Trophoblast cell (in vitro differentiated cells and primary cell): Measurements from ENCODE around the gene CTXN1. TPM values are rescaled to one million over a fixed set of nuclear protein-coding genes. Genes with fewer than 3 reads are reported as not detected.

Experiments
- DNase-seq, 2 donors: peaks; one replicate each; pipeline ENCODE4 v3.0.0-alpha.2; 2016
- H2AFZ ChIP-seq: 2 replicates; pipeline ENCODE4 v1.6.1; 2013; ENCODE audit warnings: low read length, moderate library complexity, mild to moderate bottlenecking; ENCODE audit not compliant: insufficient read depth, poor library complexity
- H2AK5ac ChIP-seq: 2 replicates; pipeline ENCODE4 v1.6.1; 2013; ENCODE audit warnings: mild to moderate bottlenecking, low read length
- H2BK120ac ChIP-seq: 2 replicates; pipeline ENCODE4 v1.6.1; 2013; ENCODE audit warnings: low read length, mild to moderate bottlenecking, moderate library complexity; ENCODE audit not compliant: insufficient read depth, poor library complexity
- H2BK12ac ChIP-seq: 2 replicates; pipeline ENCODE4 v1.6.1; 2013; ENCODE audit warnings: mild to moderate bottlenecking, low read length, moderate library complexity
- H2BK5ac ChIP-seq: 2 replicates; pipeline ENCODE4 v1.6.1; 2013; ENCODE audit warnings: low read length, low read depth, moderate library complexity, mild to moderate bottlenecking; ENCODE audit not compliant: poor library complexity
- H3K14ac ChIP-seq: 2 replicates; pipeline ENCODE4 v1.6.1; 2013; ENCODE audit warnings: mild to moderate bottlenecking, low read length
- H3K18ac ChIP-seq: 2 replicates; pipeline ENCODE4 v1.6.1; 2013; ENCODE audit warnings: mild to moderate bottlenecking, low read length
- H3K23ac ChIP-seq: 2 replicates; pipeline ENCODE4 v1.6.1; 2013; ENCODE audit warnings: low read length
- H3K27ac ChIP-seq: 2 replicates; pipeline ENCODE4 v1.5.1; 2013; ENCODE audit warnings: low read depth, mild to moderate bottlenecking, inconsistent platforms, low read length, moderate library complexity
- H3K27me3 ChIP-seq: 2 replicates; pipeline ENCODE4 v1.6.1; 2013; ENCODE audit warnings: inconsistent platforms, mild to moderate bottlenecking, low read length, moderate library complexity; ENCODE audit not compliant: insufficient read depth
- H3K36me3 ChIP-seq, 2 experiments: 1 replicate in 1 of 2; 2 replicates in 1 of 2; pipeline ENCODE4 v1.6.1; 2013; ENCODE audit warnings: low read length in 2 of 2, mild to moderate bottlenecking in 2 of 2, moderate library complexity in 1 of 2; ENCODE audit not compliant: insufficient read depth in 2 of 2, control insufficient read depth in 1 of 2
- H3K4ac ChIP-seq: 2 replicates; pipeline ENCODE4 v1.6.1; 2013; ENCODE audit warnings: low read depth, mild to moderate bottlenecking, low read length, moderate library complexity
- H3K4me1 ChIP-seq, 2 experiments: 1 replicate in 1 of 2; 2 replicates in 1 of 2; pipeline ENCODE4 v1.6.1; 2013; ENCODE audit warnings: low read length in 2 of 2, mild to moderate bottlenecking in 2 of 2, moderate library complexity in 1 of 2; ENCODE audit not compliant: insufficient read depth in 2 of 2, control insufficient read depth in 1 of 2
- H3K4me2 ChIP-seq: 2 replicates; pipeline ENCODE4 v1.6.1; 2013; ENCODE audit warnings: inconsistent platforms, mild to moderate bottlenecking, low read length, moderate library complexity
- H3K4me3 ChIP-seq: 2 replicates; pipeline ENCODE4 v1.5.1; 2013; ENCODE audit warnings: mild to moderate bottlenecking, low read depth, low read length, inconsistent platforms
- H3K79me1 ChIP-seq: one replicate; pipeline ENCODE4 v1.6.1; 2013; ENCODE audit warnings: low read length
- H3K79me2 ChIP-seq: 2 replicates; pipeline ENCODE4 v1.6.1; 2013; ENCODE audit warnings: low read length, mild to moderate bottlenecking; ENCODE audit not compliant: control insufficient read depth, insufficient read depth, poor library complexity
- H3K9ac ChIP-seq: 2 replicates; pipeline ENCODE4 v1.6.1; 2013; ENCODE audit warnings: mild to moderate bottlenecking, low read length
- H3K9me3 ChIP-seq: 2 replicates; pipeline ENCODE4 v1.6.1; 2013; ENCODE audit warnings: low read depth, mild to moderate bottlenecking, control low read depth, inconsistent platforms, low read length; ENCODE audit not compliant: insufficient read depth
- H4K12ac ChIP-seq: 2 replicates; pipeline ENCODE4 v1.6.1; 2013; ENCODE audit warnings: low read depth, mild to moderate bottlenecking, low read length, moderate library complexity
- H4K8ac ChIP-seq: 2 replicates; pipeline ENCODE4 v1.6.1; 2013; ENCODE audit warnings: low read depth, mild to moderate bottlenecking, low read length, moderate library complexity
- H4K91ac ChIP-seq: one replicate; pipeline ENCODE4 v1.6.1; 2013; ENCODE audit warnings: low read depth, mild to moderate bottlenecking, low read length, moderate library complexity
- WGBS: extraction: QIAGEN DNeasy Blood & Tissue Kit; methylation state at CpG from one replicate; pipeline ENCODE4 v1.1.7; 2013; ENCODE audit warnings: missing lambda C conversion rate; ENCODE audit not compliant: insufficient read length, insufficient coverage; ENCODE audit errors: extremely low coverage; 5-methylcytosine and 5-hydroxymethylcytosine counted together
- polyA plus RNA-seq: library from polyadenylated mRNA; stranded (reverse); fragments of 200-250 nt; gene quantifications from 2 replicates; pipeline ENCODE4 v1.2.3, GENCODE V29; 2013

Gene CTXN1
- polyA plus RNA-seq: 21.5 and 23.0 TPM in 2 replicates

DNA sequence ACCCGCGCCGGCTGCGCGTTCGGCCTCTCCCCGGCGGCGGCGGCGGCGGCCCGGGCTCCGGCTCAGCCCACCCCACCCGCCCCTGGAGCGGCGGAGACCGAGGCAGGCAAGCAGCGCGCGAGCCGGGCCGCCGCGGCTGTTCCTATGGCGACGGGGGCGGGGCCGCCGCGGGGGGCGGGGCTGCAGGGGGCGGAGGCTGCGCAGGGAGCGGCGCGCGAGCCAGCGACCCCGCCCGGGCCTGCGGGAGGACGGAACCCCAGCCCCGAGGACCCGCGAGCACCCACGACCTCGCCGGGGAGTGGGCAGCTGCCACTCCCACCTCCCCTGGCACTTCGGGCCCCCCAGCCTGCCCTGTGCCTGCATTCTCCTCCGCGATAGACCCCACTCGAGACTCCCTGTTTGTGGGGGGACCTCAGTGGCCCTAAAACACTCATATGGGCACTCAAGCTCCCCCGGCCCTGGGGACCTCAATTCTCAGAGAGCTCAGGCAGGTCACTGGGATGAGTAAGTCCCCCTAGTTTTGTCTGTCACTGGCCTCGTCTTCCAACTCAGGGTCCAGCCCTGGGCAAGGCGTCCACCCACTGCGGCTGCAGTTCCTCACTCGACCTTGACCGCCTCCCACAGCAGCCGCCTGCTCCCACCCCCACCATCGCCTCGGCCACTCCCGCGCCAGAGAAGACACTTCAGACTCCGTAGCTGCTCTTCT lies at the start of gene CTXN1:
TSS of gene CTXN1 (minus strand) at position 115 of the 706 bp plus-strand sequence. CDS start 597 bp downstream, outside the sequence.
- Histone ChIP-seq H3K4me2 (peak within 1 kb of the TSS; percentile 87), H4K8ac (peak within 1 kb of the TSS; percentile 79), H2BK12ac (peak within 1 kb of the TSS; percentile 12), H3K27ac (no peak within 1 kb of the TSS), H4K12ac (peak within 1 kb of the TSS; percentile 33), H4K91ac (peak within 1 kb of the TSS; percentile 79), H3K4ac (peak within 1 kb of the TSS; percentile 18), H2BK120ac (no peak within 1 kb of the TSS), H3K9ac (peak within 1 kb of the TSS; percentile 65), H3K18ac (peak within 1 kb of the TSS; percentile 54), H3K4me3 (peak within 1 kb of the TSS; percentile 72), H3K23ac (no peak within 1 kb of the TSS), H3K79me2 (no peaks in the 10 kb centered on the region), H3K36me3 (peaks cover 33 to 34% of the 10 kb centered on the region in 2 experiments), H2AFZ (peak within 1 kb of the TSS; percentile 40), H3K27me3 (no peaks in the 10 kb centered on the region), H2BK5ac (no peak within 1 kb of the TSS), H3K4me1 (peaks cover 8 to 11% of the 10 kb centered on the region in 2 experiments), H3K79me1 (peaks cover 2% of the 10 kb centered on the region), H3K14ac (peak within 1 kb of the TSS; percentile 49), H2AK5ac (peak within 1 kb of the TSS; percentile 39), H3K9me3 (no peaks in the 10 kb centered on the region)
- no CpG with 5 or more reads among the region's 65 CpGs for WGBS
- peak in 1 of 2 donors; percentile 68 for DNase-seq

DNA sequence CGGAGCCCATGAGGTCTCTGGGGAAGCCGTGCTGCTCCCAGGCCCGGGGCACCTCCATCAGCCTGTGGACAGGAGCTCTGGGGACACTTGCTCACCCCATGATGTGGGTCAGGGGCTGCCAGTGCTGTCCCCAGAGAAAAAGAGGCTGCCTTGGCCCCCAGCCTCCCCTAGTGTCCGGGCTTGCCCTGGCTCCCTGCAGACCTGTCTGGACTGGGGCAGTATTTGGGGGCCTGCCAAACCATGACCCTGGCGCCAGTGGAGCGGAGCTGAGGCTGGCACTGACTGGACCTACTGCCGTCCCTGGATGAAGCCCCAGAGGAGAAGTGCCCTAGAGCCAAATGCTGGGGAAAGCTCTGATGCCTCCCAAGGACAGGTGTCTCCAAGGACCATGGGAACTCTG lies 49.1 kb upstream of the CTXN1 start:
- Histone ChIP-seq H3K4me1 (no peaks in the 10 kb centered on the region), H3K79me2 (no peaks in the 10 kb centered on the region), H3K36me3 (peaks cover 78 to 79% of the 10 kb centered on the region in 2 experiments), H2AK5ac (no peak overlapping the region), H2BK12ac (no peak overlapping the region), H4K8ac (no peak overlapping the region), H3K27ac (no peak overlapping the region), H2AFZ (no peak overlapping the region), H3K9ac (no peak overlapping the region), H2BK120ac (no peak overlapping the region), H3K4me3 (no peak overlapping the region), H4K91ac (no peak overlapping the region), H4K12ac (no peak overlapping the region), H3K18ac (no peak overlapping the region), H3K79me1 (no peaks in the 10 kb centered on the region), H3K4me2 (no peak overlapping the region), H3K9me3 (peaks cover 2% of the 10 kb centered on the region), H3K27me3 (no peaks in the 10 kb centered on the region), H3K23ac (no peak overlapping the region), H3K14ac (no peak overlapping the region), H2BK5ac (no peak overlapping the region), H3K4ac (no peak overlapping the region)
- WGBS: no CpG with 5 or more reads among the region's 7 CpGs
- DNase-seq: no peak

DNA sequence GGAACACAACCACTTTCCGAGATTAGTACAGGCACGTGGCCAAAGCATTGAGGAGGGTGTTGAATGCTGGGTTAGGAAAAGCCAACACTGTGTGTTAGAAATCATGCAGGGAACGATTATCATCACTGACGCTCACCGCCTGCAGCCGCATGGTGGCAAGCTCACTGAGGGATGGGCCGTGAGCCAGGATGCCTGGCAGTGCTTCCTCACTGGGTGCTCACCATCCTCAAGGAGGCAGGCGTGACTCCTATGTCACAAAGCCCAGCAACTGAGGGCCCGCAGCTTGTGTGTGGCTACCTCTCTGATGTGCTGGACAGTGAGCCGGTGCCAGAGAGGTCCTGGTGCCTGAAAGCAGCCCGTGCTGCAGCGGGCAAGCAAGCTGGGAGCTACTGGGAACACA lies 47.9 kb upstream of the CTXN1 start:
- H4K91ac ChIP-seq: no peak overlapping the region
- no peak overlapping the region for H2BK5ac ChIP-seq
- no peak overlapping the region for H4K12ac ChIP-seq
- H2BK12ac ChIP-seq: no peak overlapping the region
- no peak overlapping the region for H2AFZ ChIP-seq
- H3K79me1 ChIP-seq: no peaks in the 10 kb centered on the region
- H3K27me3 ChIP-seq: no peaks in the 10 kb centered on the region
- H2BK120ac ChIP-seq: no peak overlapping the region
- no peak overlapping the region for H2AK5ac ChIP-seq
- H3K9ac ChIP-seq: no peak overlapping the region
- H3K27ac ChIP-seq: no peak overlapping the region
- no peak overlapping the region for H3K4me3 ChIP-seq
- no peaks in the 10 kb centered on the region for H3K4me1 ChIP-seq
- no peak overlapping the region for H3K14ac ChIP-seq
- no peak overlapping the region for H3K4me2 ChIP-seq
- H4K8ac ChIP-seq: no peak overlapping the region
- no CpG with 5 or more reads among the region's 12 CpGs for WGBS
- no peak overlapping the region for H3K18ac ChIP-seq
- H3K9me3 ChIP-seq: peaks cover 2% of the 10 kb centered on the region
- H3K23ac ChIP-seq: no peak overlapping the region
- H3K36me3 ChIP-seq: peaks cover 75% of the 10 kb centered on the region in 2 experiments
- no peak overlapping the region for H3K4ac ChIP-seq
- DNase-seq: no peak
- H3K79me2 ChIP-seq: no peaks in the 10 kb centered on the region

DNA sequence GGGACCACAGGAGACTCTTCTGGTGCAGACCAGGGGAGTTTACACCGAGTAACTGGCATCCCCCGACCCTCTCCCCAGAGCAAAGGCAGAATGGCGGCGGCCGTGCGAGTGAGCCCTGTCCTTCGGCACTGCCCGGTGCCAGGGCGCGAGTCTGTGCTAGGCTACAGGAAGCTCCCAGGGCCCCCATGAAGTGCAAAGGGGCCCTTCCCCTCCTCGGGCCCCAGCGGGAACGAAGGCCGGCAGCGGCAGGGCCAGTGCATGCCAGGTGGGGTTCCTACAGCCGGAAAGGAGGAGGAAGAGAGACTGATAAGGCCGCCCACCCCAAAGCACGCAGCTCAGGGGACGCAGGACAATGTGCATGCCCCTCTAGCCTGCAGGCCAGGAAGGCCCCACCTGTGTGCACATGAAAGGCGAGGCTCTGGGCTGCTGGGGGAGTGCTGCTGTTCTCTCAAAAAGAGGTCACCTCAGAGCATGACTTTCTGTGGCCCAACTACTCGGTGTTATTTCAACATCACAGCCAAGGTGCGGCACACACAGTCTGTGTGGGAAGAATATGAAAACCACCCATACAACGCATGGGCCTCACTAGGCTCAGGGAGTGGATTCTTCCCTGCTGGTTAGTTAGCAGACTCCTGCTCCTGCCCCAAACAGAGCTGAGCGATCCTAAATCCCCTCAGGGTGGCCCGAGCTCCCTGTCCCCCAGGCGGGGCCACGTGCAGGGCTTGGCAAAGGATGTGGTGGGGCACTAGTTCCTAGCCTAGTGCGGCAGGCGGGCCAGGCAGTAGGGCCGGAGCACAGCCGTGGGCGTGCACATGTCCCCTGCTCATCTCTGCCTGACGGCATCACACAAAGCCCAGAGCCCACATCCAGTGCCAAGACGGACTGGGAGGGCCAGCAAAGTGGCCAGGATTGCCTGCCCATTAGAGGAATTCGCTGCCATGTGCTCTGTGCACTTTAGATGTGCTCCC lies 45.9 kb upstream of the CTXN1 start:
- Histone ChIP-seq H2BK5ac (no peak overlapping the region), H3K18ac (no peak overlapping the region), H3K9ac (no peak overlapping the region), H2AFZ (no peak overlapping the region), H3K4me1 (no peaks in the 10 kb centered on the region), H3K14ac (no peak overlapping the region), H3K9me3 (no peaks in the 10 kb centered on the region), H4K91ac (no peak overlapping the region), H2BK120ac (no peak overlapping the region), H3K27me3 (no peaks in the 10 kb centered on the region), H4K8ac (no peak overlapping the region), H3K4me2 (no peak overlapping the region), H4K12ac (no peak overlapping the region), H3K27ac (no peak overlapping the region), H3K23ac (no peak overlapping the region), H3K79me2 (no peaks in the 10 kb centered on the region), H2AK5ac (no peak overlapping the region), H3K4me3 (no peak overlapping the region), H3K4ac (no peak overlapping the region), H2BK12ac (no peak overlapping the region), H3K79me1 (no peaks in the 10 kb centered on the region), H3K36me3 (peaks cover 72 to 73% of the 10 kb centered on the region in 2 experiments)
- DNase-seq: no peak
- no CpG with 5 or more reads among the region's 35 CpGs for WGBS
